Fibroblast of skin of right biceps (primary cell): ENCODE data around the gene MED12L.
"Not testable (repeated sequence)": the region's sequence is repeated elsewhere in the genome, so short reads cannot be mapped to it uniquely, and the experiment has no call there.

Experiments
- DNase-seq: peaks from one replicate; pipeline ENCODE4 v3.0.0-alpha.2; 2013

Gene MED12L

DNA sequence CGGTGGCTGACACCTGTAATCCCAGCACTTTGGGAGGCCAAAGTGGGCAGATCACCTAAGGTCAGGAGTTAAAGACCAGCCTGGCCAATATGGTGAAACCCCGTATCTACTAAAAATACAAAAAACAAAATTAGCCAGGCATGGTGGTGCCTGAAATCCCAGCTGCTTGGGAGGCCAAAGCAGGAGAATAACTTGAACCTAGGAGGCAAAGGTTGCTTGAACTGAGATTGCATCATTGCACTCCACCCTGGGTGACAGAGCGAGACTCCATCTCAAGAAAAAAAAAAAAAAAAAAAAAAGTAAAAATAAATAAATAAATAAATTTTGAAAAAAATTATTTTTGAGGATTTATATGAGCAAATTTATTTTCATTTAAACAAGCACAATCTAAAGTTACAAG, 306.7 kb downstream of the MED12L start:
- not testable (repeated sequence) for DNase-seq

DNA sequence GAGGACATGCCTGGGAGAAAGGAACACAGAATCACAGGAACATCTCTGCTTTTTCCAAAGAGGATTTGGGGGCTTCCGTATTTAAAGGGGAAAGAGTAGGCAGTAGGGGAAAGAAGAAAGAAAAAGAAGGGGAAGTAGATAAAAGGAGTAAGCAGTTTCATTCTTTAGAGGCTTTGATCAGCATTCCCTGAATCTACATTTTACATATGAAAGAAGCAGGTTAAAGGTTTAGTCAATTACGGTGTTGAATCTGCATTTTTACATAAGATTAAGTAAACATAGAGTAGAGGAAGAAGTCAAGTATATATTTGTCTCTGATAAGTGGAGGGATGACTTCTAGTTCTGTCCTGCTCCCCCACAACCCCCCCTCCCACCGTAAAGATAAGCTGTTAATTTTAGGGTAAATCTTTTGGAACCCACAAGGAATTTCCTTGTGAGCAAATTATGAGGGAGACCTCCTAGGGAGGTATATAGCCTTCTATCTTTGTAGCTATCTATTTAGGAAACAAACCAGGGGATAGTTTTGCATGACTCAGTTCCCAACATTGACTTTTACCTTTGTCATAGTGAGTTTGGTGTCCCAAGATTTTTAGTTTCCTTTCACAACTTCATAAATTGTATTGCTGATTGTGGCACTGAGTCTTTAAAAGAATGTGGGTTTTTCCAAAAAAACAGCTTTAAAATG, 307.8 kb downstream of the MED12L start:
- DNase-seq: peak; percentile 65

DNA sequence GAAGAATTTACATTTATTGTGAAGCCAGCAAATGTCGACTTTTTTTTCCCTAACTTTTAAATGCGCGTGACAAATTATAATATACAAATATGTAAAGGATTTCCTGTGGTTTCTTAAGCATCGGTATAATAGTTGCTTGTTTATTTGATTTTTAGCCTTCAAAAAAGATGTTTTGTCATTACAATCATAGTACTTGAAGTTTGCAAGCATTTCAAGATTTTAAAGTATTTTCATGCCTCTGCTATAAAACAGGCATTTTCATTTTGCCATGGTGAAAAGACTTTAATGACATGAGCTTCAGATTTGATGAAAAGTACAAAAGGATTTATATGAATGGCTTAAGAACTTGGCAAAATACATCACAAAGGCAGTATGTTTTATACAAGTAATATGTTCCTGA, 308.5 kb downstream of the MED12L start:
- peak; percentile 66 for DNase-seq

DNA sequence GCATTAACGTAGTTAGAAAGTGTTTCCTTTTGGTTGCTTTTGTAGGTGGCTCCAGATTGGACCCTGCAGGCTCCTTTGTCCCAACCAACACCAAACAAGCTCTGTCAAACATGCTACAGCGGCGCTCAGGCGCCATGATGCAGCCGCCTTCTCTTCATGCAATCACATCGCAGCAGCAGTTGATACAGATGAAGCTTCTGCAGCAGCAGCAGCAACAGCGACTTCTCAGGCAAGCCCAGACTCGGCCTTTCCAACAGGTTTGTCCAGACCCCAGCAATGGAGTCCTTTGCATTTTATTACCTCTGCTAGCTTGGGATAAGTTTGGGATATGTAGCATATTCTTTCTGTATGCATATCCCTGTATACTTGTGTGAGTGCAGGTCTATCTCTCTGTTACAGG, 309.1 kb downstream of the MED12L start:
- DNase-seq: no peak

DNA sequence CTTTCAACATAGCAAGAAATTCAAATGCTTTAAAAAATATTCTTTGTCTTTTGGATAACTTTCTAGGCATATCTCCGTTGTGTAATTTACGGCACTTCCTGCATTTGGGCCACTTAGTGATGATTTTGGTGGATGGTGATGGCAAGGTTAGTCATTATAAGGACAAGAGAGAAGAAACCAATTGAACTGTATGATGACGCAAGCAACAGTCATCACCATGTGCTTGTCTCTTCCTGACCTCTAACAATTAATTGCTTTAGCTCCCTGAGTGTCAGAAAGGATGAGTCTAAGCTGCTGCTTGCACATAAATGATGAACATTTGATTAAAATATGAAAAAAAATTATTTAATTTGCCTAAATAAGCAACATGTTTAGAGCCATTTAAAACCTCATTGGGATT, 310.3 kb downstream of the MED12L start:
- DNase-seq: peak; percentile 87

DNA sequence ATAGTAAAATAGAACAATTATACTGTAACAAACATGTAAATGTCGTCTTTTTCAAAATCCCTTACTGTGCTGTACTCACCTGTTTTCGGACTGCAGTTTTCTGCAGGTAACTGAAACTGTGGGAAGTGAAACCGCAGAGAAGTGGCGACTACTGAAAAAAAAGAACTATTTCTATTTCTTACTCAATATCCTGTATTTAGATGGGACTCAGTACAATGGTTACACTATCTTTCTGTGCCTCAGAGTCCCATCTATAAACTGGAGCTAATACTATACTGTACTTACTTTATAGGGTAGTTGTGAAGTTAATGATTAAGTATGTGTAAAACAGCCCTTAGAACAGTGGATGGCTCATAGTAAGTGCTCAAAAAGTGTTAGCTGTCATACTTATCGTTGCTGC, 313.4 kb downstream of the MED12L start:
- no peak for DNase-seq

DNA sequence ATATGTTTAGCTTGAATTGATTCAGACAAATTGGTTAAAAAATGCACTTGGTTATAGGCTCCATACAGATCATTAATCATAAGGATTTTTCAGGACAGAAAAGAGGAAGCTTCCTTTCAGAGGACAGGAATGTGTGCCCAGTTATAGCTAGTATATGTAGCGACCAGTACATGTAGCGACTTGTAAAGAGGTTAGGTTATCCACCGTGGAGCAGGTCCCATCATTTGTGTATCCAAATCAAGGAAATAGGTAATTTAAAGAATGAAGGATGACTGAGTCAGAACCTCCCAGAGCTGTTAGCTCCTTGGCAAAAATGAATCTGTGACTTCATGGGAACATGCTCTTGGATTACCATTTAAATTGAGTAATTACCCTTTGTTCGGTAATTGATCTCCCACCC, 314.9 kb downstream of the MED12L start:
- no peak for DNase-seq

DNA sequence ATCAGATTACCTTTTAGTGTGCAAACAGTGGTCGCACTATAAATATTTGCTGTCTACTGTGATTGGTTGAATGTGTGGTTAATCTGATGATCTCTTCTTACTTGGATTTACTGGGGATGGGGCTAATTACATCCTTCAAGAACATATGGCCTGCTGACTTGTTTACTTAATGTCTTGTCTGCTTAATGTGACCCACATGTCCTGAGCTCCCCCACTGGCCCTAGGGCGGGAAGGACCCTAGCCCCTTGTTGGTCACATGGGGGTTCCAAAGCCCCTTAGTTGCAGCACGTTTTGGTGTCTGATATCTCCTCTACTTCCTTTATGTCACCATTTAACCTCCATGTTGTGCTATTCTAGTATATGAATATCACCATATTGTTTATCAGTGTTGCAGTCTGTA, 316.9 kb downstream of the MED12L start:
- DNase-seq: no peak

DNA sequence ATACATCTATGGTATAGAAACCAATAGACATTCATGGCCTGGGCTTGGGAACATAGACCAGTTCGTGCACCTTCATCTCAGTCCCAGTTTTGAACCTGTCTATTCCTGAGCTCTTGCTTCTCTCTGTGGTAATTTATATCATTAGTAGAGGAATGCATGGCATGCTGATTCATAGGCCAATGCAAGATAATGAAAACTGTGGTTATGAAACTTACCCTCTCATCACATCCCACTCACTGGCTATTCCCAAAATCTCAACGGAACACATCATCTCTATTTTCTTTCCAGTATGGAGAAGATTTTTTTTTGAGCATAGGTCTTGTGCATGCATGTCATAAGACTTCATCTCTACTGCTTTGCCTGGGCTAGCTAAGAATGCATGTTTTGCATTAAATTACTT, 317.8 kb downstream of the MED12L start:
- peak; percentile 89 for DNase-seq

DNA sequence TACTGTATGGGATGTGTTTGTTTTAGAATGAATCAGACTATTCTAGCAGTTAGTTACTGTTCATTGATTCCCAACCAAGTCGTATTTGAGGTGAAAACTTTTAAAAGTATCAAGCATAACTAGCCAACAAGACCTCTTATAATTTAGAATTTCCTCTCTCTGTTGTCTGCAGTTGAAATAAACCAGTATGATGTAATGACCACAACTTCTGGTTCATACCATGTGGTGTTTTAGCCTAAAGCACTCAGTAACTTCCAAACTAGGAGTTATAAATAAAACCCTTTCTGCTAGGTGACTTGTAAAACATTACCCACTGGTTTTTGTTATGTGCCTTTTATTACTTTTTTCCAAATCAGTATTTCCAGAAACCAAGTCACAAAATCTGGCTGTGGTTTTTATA, 318.9 kb downstream of the MED12L start:
- DNase-seq: peak; percentile 70

DNA sequence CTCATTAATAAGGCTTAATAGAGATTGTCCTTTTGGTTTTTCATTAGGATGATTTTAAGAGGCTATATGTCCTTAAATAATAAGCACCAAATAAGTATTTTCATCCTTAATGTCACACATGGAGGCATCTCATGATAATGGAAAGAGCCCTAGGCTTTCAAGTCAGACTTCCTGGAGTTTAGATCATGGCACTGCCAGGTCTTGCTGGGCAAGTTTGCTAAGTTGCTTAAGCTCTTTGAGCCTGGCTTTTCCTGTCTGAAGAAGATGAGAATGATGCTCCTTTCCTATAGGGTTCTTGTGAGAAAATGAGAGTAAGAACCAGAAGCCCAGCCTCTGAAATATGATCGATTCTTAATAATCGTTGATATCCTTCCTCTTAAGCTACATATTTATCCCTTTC, 322.5 kb downstream of the MED12L start:
- no peak for DNase-seq

DNA sequence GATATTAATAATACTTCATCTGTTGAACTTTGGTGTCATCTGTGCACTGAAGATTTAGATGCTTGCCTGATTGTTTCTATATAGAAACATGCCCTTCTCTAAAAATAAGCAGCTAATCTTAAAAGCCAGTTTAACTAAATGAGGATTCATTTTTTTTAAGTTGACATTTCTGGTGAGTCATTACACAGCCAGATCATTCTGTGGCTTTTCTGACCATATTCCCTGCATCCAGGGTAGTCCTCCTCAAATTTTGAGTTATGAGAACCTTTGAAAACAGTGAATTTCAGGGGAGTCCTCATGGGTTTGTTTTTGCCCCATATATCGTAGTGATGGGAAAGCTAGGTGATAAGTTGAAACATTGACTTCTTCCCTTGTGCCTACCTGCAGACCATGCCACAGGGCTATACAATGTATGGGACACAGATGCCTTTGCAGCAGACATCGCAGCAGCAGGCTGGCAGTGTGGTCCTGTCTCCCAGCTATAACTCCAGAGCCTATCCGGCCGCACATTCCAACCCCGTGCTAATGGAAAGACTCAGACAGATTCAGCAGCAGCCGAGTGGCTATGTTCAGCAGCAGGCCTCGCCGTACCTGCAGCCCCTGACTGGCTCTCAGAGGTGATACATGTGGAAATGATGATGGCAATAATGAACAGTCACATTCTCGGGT, 325.6 kb downstream of the MED12L start:
- DNase-seq: peak; percentile 72

DNA sequence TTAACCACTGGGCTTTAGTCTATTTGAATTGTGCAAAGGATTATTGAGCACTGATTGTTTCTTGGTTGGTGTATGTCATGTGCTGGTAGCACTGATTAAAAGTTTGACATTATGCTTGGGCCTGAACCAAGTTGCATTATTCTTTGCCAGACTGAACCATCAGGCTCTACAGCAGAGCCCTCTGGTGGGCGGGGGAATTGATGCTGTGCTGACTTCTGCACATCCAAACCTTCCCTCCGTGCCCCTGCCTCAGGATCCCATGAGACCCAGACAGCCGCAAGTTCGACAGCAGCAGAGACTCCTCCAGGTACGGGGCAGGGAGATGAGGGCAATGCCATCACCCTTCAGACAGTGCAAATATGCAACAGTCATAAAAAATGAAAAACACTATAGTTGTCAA, 327.5 kb downstream of the MED12L start:
- no peak for DNase-seq

DNA sequence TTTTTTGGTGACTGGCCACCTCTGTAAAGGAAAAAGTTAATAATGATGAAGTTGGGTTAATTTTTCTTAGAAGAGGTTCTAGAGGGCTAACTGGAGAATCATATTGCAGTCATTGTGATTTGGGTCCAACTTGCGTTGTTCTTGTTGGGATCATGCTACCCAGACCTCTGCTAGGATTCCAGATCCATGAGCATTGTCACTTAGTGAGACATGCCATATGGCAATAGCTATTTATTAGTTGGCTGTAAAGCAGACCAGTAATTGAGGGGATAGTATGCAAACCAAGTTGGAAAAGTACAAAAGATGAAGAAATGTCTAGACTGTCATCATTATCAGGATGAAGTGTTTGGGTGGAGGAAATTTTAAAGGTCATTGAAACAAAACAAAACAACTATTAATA, 329.8 kb downstream of the MED12L start:
- DNase-seq: no peak

DNA sequence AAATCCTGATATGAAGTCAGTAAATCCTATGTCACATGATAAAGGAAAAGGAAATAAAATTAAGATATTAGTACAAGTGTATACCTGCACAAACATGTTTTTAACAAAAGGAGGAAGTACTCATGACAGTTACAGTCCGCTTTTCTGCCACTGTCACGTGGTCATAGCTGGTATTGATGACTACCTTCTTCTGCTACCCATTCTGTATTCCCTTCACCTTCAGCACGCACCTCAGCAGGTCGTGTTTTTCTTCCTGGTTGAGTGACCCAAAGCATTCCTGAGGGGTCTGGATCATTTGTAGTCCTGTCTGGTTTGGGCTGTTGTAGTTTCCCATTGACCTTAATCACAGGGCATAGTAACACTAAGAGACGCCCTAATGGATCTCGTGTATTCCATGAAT, 334.3 kb downstream of the MED12L start:
- DNase-seq: no peak

DNA sequence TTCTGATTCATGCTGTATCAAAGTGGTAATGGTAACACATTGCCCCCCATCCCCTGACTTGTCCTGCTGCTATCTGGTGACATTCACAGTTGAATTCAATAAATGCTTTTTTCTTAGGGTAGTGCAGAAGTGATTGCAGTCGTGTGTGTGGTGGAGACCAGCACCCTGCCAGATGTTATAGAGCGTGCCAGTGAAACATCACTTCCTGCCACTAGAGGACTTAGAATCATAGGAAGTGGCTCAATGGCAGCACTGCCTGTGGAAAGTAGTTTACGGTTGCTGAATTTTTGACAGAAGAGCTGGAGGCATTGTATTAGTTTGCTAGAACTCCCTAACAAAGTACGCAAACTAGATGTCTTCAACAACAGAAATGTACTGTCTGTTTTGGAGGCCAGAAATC, 336.5 kb downstream of the MED12L start:
- DNase-seq: no peak

DNA sequence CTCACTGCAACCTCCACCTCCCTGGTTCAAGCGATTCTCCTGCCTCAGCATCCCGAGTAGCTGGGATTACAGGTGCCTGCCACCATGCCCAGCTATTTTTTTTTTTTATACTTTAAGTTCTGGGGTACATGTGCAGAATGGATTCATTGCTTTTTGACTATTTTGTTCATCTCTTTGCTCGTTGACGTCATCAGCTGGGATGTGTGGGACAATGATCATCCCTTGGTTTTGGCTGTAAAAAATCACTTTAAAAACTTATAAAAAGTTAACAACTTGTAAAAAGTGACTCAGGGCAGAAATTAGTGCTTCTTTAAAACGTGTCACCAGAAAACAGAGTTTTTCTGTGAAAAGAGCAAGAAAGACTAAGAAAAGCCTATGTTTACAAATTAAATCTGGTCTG, 337.6 kb downstream of the MED12L start:
- DNase-seq: no peak

DNA sequence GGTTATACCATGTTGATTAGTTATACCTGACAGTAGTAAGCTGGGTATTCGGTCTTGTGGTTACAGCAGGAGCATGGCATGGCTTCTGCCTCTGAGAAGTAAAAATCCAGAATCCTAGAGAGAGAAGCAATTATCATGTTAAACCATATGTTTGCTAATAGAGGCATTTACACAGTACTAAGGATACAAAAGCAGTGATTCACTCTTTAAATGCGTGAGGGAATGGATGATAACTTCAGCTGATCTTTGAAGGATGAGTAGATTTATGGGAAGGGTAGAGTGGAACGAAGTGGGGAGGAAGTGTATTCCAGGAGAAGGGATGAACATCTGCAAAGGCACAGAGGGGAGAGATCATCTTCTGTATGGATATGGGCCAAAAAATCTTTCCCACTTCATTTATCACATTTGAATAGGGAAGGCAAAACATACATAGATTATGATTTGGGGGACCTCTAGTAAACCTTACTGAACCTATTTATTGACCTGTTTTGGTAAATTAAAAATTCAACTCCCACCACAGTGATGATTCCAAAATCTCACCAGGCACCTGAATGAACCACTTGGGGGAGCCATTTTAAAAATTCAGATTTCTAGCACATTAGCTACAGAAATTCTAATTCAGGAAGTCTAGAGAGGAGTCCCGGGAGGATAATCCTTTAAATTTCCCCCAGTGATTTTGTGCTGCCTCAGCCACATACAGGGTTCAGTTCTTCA, 340.3 kb downstream of the MED12L start:
- DNase-seq: peak; percentile 74

DNA sequence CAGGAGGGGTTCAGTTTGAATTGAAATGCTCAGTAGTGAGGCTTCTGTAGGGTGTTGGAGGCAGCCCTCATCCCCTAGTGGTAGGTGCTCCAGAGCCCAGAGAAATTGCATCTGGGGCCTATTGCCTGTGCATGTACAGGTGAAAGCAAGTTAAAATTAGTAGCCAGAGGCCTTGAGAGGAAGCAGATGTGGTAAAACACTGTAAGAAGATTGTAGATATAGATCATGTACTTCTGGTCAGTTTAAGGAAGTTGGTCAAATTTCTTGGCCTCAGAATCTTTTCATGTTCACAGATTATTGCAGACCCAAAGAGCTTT, 340.8 kb downstream of the MED12L start:
- DNase-seq: no peak

DNA sequence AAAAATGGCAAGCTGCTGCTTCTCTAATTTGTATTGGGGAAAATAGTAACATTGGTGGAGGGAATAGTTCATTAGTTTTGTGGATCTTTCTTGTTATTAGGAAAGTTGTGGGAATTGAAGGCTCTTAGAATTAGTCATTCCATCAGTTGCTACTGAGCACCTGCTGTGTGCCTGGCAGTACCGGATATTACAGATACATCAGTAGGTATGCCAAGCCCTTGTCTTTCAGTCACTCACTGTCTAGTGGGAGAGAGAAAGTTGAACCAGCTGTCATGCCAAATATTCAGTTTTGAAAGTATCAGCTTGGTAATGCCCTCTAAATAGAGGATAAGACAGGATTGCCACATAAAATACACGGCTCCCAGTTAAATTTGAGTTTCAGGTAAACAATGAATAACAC, 342.9 kb downstream of the MED12L start:
- DNase-seq: no peak

DNA sequence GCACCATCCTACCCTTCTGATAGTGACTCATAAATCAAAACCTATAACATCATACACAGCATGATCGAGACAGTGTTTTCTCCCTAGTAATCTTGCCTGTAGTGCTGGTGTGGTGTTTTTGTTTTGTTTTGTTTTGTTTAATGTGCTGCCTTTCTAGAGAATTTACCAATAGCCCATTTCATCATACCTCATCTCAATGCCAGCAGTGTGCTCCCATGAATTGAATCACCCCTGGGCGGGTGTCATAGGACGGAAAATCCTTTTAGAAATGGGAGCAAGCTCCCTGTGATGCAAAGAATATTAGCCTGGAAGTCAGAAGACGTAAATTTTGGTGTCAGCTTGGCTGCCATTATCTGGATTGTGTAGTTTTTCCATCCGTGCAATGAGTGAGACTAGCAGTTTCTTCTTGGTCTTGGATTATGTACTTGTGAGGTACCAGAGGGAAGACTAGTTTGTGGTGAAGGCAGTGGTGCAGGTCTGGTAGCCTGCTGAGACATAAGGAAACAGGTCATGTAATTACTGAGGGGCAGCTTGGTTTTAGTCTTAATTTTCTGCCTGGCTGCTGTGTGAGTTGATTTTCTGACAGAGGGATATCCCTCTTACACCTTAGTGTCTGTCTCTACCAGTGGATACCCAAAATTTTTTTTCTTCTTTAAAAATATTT, 345.5 kb downstream of the MED12L start:
- DNase-seq: no peak

DNA sequence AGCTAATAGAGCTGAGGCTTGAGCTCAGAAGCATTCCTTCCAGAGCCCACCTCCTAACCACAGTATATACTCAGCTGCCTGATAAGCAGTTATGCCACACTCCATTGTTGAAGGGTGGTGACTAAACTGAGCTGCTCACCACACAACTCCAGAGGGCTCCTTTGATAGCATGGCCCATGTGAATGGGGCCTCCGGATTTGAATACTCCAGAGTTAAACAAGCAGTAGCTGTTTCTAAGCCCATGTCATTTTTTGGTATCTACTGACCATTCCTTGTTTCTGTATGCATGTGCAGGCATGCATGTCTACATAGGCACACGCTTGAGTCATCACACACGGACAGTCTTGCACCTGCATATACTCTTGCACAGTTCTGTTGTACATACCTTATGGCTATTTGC, 346.5 kb downstream of the MED12L start:
- peak; percentile 74 for DNase-seq

DNA sequence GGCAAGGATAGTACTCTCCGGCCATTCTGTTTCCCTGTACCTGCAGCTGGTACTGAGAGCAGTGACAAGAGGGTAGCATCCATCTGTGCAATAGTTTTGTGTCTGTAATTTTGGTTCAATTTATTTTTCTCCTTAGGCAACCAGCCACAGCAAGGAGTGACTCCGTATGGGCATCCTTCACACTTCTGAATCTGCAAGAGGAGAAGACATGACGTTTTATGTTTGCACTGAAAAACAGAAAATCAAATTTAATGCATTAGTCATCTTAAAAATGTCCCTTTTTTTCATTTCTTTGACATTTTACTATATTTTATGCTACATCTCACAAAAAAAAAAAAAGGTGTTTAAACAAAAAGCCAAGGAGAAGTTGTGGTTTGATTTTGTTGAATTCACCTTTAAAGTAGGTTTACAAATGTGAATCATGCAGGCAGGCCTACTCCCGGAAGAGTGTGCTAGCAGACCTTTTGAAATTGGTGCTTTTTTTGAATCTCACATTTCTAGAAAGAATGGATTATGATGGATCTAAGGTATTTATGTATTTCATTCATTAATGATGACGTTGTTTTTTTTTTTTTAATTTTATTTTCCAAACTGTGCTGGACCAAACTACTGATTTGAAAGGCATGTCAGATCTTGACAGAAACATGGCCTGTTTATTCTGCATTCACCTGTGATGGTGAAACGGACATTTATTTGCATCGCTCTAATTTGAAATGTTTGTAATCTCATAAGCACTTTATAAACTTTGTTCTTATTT, 347.3 kb downstream of the MED12L start:
- no peak for DNase-seq
